Hematopoietic multipotent progenitor cell treated with erythropoietin and hydrocortisone succinate and interleukin-3 and kit ligand, for 8 days (in vitro differentiated cells): ENCODE results near the gene SCG3.

Source experiments
- DNase-seq: peaks from one replicate; pipeline ENCODE4 v3.0.0-alpha.2; 2015

The SCG3 gene

GRCh38 chr15:51731549-51732267 is 50.4 kb downstream of the SCG3 start:
- no peak for DNase-seq

GRCh38 chr15:51732646-51733045 is 51.3 kb downstream of the SCG3 start:
- DNase-seq: no peak

GRCh38 chr15:51735228-51736010 is 54.1 kb downstream of the SCG3 start:
- DNase-seq: peak; percentile 57

- DNase-seq: no peak
These were observed 54.8 kb downstream of the SCG3 start for GRCh38 chr15:51736069-51736468.

GRCh38 chr15:51736751-51737521 is 55.6 kb downstream of the SCG3 start:
- peak; percentile 50 for DNase-seq

- peak; percentile 56 for DNase-seq
These were observed 56.4 kb downstream of the SCG3 start, which contains the start of gene LYSMD2 for GRCh38 chr15:51737522-51738305. Gene LYSMD2 (minus strand): TSS chr15:51737655. CDS start chr15:51737622, 33 bp downstream.

GRCh38 chr15:51738553-51738952 is 57.2 kb downstream of the SCG3 start:
- DNase-seq: no peak

- DNase-seq: peak; percentile 58
These were observed 57.9 kb downstream of the SCG3 start for GRCh38 chr15:51739061-51739712.

- no peak for DNase-seq
These were observed 68.0 kb downstream of the SCG3 start for GRCh38 chr15:51749307-51749706.

- no peak for DNase-seq
These were observed 68.9 kb downstream of the SCG3 start for GRCh38 chr15:51750186-51750585.

GRCh38 chr15:51750792-51751696 is 69.7 kb downstream of the SCG3 start, which contains the start of gene TMOD2:
Gene TMOD2 (plus strand): TSS chr15:51751597. CDS start chr15:51766442, 14,845 bp downstream.
- DNase-seq: no peak

- no peak for DNase-seq
These were observed 70.7 kb downstream of the SCG3 start for GRCh38 chr15:51751697-51752683.

- no peak for DNase-seq
These were observed 71.6 kb downstream of the SCG3 start for GRCh38 chr15:51752888-51753287.

- DNase-seq: no peak
These were observed 73.0 kb downstream of the SCG3 start for GRCh38 chr15:51754267-51754666.

GRCh38 chr15:51755790-51756189 is 74.5 kb downstream of the SCG3 start:
- DNase-seq: no peak

GRCh38 chr15:51756482-51756881 is 75.2 kb downstream of the SCG3 start:
- DNase-seq: no peak

- no peak for DNase-seq
These were observed 76.1 kb downstream of the SCG3 start for GRCh38 chr15:51757450-51757849.

- no peak for DNase-seq
These were observed 77.3 kb downstream of the SCG3 start for GRCh38 chr15:51758645-51759044.

- DNase-seq: no peak
These were observed 78.3 kb downstream of the SCG3 start for GRCh38 chr15:51759557-51760070.
